BLaER1 treated with 17β-estradiol and CSF1 and Interleukin-3, amounts not matched to agents 10 nM and 100 nM (cell line): Measurements from ENCODE around the gene CLDN24.

Source experiments
- H3K27ac ChIP-seq, 11 experiments: shearing (Covaris generic); formaldehyde crosslinking; 2 replicates each; pipeline ENCODE4 v1.8.1; 2022
- H3K27me3 ChIP-seq, 11 experiments: shearing (Covaris generic); formaldehyde crosslinking; 2 replicates each; pipeline ENCODE4 v1.8.1; 2022
- H3K36me3 ChIP-seq, 11 experiments: shearing (Covaris generic); formaldehyde crosslinking; 2 replicates each; pipeline ENCODE4 v1.8.1; 2022
- H3K4me1 ChIP-seq, 10 experiments: shearing (Covaris generic); formaldehyde crosslinking; 2 replicates each; pipeline ENCODE4 v1.8.1; 2022
- H3K4me2 ChIP-seq, 11 experiments: shearing (Covaris generic); formaldehyde crosslinking; 2 replicates each; pipeline ENCODE4 v1.8.1; 2022
- H3K4me3 ChIP-seq, 10 experiments: shearing (Covaris generic); formaldehyde crosslinking; 2 replicates each; pipeline ENCODE4 v1.8.1; 2022
- H3K9ac ChIP-seq, 11 experiments: shearing (Covaris generic); formaldehyde crosslinking; 2 replicates each; pipeline ENCODE4 v1.8.1; 2022
- H3K9me3 ChIP-seq, 11 experiments: shearing (Covaris generic); formaldehyde crosslinking; replicated peaks in 1 of 11; 2 replicates each; pipeline ENCODE4 v1.8.1; 2022
- H4K20me1 ChIP-seq, 11 experiments: shearing (Covaris generic); formaldehyde crosslinking; 2 replicates each; pipeline ENCODE4 v1.8.1; 2022
- Cebpa-rat ChIP-seq, 11 experiments: shearing (Covaris generic); IDR thresholded peaks; 2 replicates each; pipeline ENCODE4 v1.8.1; 2022

Gene CLDN24

GRCh38 chr4:183349673-183350072 is 27.4 kb upstream of the CLDN24 start:
- TF ChIP-seq Cebpa-rat (IDR thresholded peaks at IDR 0.05) = no peak
- Histone ChIP-seq H3K4me1 (peaks cover 11 to 45% (median 20%) of the 10 kb centered on the region in 10 experiments), H3K36me3 (no peaks in the 10 kb centered on the region), H3K9me3 (0 out of 22 replicates have a peak, but pooled peaks cover 0 to 4% (median 0%) of the 10 kb centered on the region in 11 experiments), H4K20me1 (no peaks in the 10 kb centered on the region), H3K27ac (peak overlapping the region in 1 of 11 experiments; percentile 73; a peak in 2 of 22 replicates), H3K4me2 (peak overlapping the region in 3 of 11 experiments; percentile 73 to 91 (median 83); a peak in 6 of 22 replicates), H3K4me3 (no peak overlapping the region), H3K27me3 (no peaks in the 10 kb centered on the region), H3K9ac (no peak overlapping the region; a peak in 1 of 22 replicates)

- Histone ChIP-seq H3K27ac (peak overlapping the region in 4 of 11 experiments; percentile 50 to 73 (median 62); a peak in 7 of 22 replicates), H3K36me3 (no peaks in the 10 kb centered on the region), H3K4me3 (no peak overlapping the region), H4K20me1 (no peaks in the 10 kb centered on the region), H3K9ac (peak overlapping the region in 1 of 11 experiments; percentile 4; a peak in 1 of 22 replicates), H3K9me3 (0 out of 22 replicates have a peak, but pooled peaks cover 0 to 4% (median 0%) of the 10 kb centered on the region in 11 experiments), H3K4me2 (peak overlapping the region in 5 of 11 experiments; percentile 18 to 91 (median 73); a peak in 9 of 22 replicates), H3K27me3 (no peaks in the 10 kb centered on the region), H3K4me1 (peaks cover 18 to 49% (median 27%) of the 10 kb centered on the region in 10 experiments)
- TF ChIP-seq Cebpa-rat (IDR thresholded peaks at IDR 0.05) = no peak
These were observed 26.8 kb upstream of the CLDN24 start for GRCh38 chr4:183348706-183349659.

GRCh38 chr4:183348136-183348535 is 25.9 kb upstream of the CLDN24 start:
- H3K9ac ChIP-seq = no peak overlapping the region
- H3K4me2 ChIP-seq = peak overlapping the region in 5 of 11 experiments; percentile 18 to 91 (median 73); a peak in 9 of 22 replicates
- no peak overlapping the region for H3K4me3 ChIP-seq
- H3K36me3 ChIP-seq = no peaks in the 10 kb centered on the region
- H3K4me1 ChIP-seq = peaks cover 27 to 57% (median 35%) of the 10 kb centered on the region in 10 experiments
- H3K9me3 ChIP-seq = 0 out of 22 replicates have a peak, but pooled peaks cover 0 to 4% (median 0%) of the 10 kb centered on the region in 11 experiments
- no peaks in the 10 kb centered on the region for H3K27me3 ChIP-seq
- no peaks in the 10 kb centered on the region for H4K20me1 ChIP-seq
- no peak for TF ChIP-seq Cebpa-rat (IDR thresholded peaks at IDR 0.05)
- peak overlapping the region in 3 of 11 experiments; percentile 55 to 73 (median 70); a peak in 6 of 22 replicates for H3K27ac ChIP-seq

- Histone ChIP-seq H4K20me1 (no peaks in the 10 kb centered on the region), H3K9ac (no peak overlapping the region), H3K36me3 (no peaks in the 10 kb centered on the region), H3K4me2 (peak overlapping the region in 5 of 11 experiments; percentile 16 to 91 (median 73); a peak in 8 of 22 replicates), H3K27me3 (peaks cover 0 to under 1% (median 0%) of the 10 kb centered on the region in 11 experiments; a peak in 1 of 22 replicates), H3K27ac (peak overlapping the region in 1 of 11 experiments; percentile 73; a peak in 1 of 22 replicates), H3K4me1 (peaks cover 31 to 63% (median 40%) of the 10 kb centered on the region in 10 experiments), H3K4me3 (no peak overlapping the region), H3K9me3 (0 out of 22 replicates have a peak, but pooled peaks cover 0 to 4% (median 0%) of the 10 kb centered on the region in 11 experiments)
- no peak for TF ChIP-seq Cebpa-rat (IDR thresholded peaks at IDR 0.05)
These were observed 25.3 kb upstream of the CLDN24 start for GRCh38 chr4:183347566-183347965.

- Histone ChIP-seq H3K9ac (no peak overlapping the region), H4K20me1 (no peaks in the 10 kb centered on the region), H3K4me1 (peaks cover 35 to 67% (median 44%) of the 10 kb centered on the region in 10 experiments), H3K27me3 (peaks cover 0 to 4% (median 0%) of the 10 kb centered on the region in 11 experiments; a peak in 1 of 22 replicates), H3K36me3 (no peaks in the 10 kb centered on the region), H3K4me3 (no peak overlapping the region), H3K27ac (no peak overlapping the region), H3K4me2 (peak overlapping the region in 3 of 11 experiments; percentile 73 to 91 (median 83); a peak in 4 of 22 replicates), H3K9me3 (0 out of 22 replicates have a peak, but pooled peaks cover 0 to 4% (median 0%) of the 10 kb centered on the region in 11 experiments)
- no peak for TF ChIP-seq Cebpa-rat (IDR thresholded peaks at IDR 0.05)
These were observed 24.9 kb upstream of the CLDN24 start for GRCh38 chr4:183347146-183347545.

- H3K27ac ChIP-seq = no peak overlapping the region
- peak overlapping the region in 10 of 11 experiments; percentile 0 to 88 (median 58); a peak in 12 of 22 replicates for H3K4me2 ChIP-seq
- peaks cover 35 to 65% (median 45%) of the 10 kb centered on the region in 10 experiments for H3K4me1 ChIP-seq
- no peaks in the 10 kb centered on the region for H4K20me1 ChIP-seq
- H3K36me3 ChIP-seq = no peaks in the 10 kb centered on the region
- no peak for TF ChIP-seq Cebpa-rat (IDR thresholded peaks at IDR 0.05)
- H3K9ac ChIP-seq = no peak overlapping the region
- no peak overlapping the region for H3K4me3 ChIP-seq
- peaks cover 0 to 4% (median 0%) of the 10 kb centered on the region in 11 experiments; a peak in 1 of 22 replicates for H3K27me3 ChIP-seq
- H3K9me3 ChIP-seq = 0 out of 22 replicates have a peak, but pooled peaks cover 0 to 4% (median 0%) of the 10 kb centered on the region in 11 experiments
These were observed 23.0 kb upstream of the CLDN24 start for GRCh38 chr4:183345261-183345660.

- no peak overlapping the region for H3K4me3 ChIP-seq
- TF ChIP-seq Cebpa-rat (IDR thresholded peaks at IDR 0.05) = no peak
- no peak overlapping the region for H3K9ac ChIP-seq
- 0 out of 22 replicates have a peak, but pooled peaks cover 0 to 4% (median 0%) of the 10 kb centered on the region in 11 experiments for H3K9me3 ChIP-seq
- peak overlapping the region; percentile 0 to 88 (median 73); a peak in 15 of 22 replicates for H3K4me2 ChIP-seq
- no peaks in the 10 kb centered on the region for H4K20me1 ChIP-seq
- no peak overlapping the region; a peak in 2 of 22 replicates for H3K27ac ChIP-seq
- peaks cover 35 to 62% (median 45%) of the 10 kb centered on the region in 10 experiments for H3K4me1 ChIP-seq
- peaks cover 0 to 4% (median 0%) of the 10 kb centered on the region in 11 experiments; a peak in 1 of 22 replicates for H3K27me3 ChIP-seq
- H3K36me3 ChIP-seq = no peaks in the 10 kb centered on the region
These were observed 22.5 kb upstream of the CLDN24 start for GRCh38 chr4:183344523-183345255.

- TF ChIP-seq Cebpa-rat (IDR thresholded peaks at IDR 0.05) = no peak
- H3K36me3 ChIP-seq = no peaks in the 10 kb centered on the region
- peaks cover 0 to 4% (median 0%) of the 10 kb centered on the region in 11 experiments; a peak in 1 of 22 replicates for H3K27me3 ChIP-seq
- H3K9ac ChIP-seq = peak overlapping the region in 3 of 11 experiments; percentile 59 to 73 (median 67); a peak in 3 of 22 replicates
- peaks cover 35 to 52% (median 41%) of the 10 kb centered on the region in 10 experiments for H3K4me1 ChIP-seq
- H4K20me1 ChIP-seq = no peaks in the 10 kb centered on the region
- H3K9me3 ChIP-seq = 0 out of 22 replicates have a peak, but pooled peaks cover 0 to 4% (median 0%) of the 10 kb centered on the region in 11 experiments
- 0 out of 20 replicates have a peak overlapping the region, but pooled peaks of 1 of the 10 experiments have one; percentile 51 for H3K4me3 ChIP-seq
- H3K4me2 ChIP-seq = peak overlapping the region in 10 of 11 experiments; percentile 73 to 88 (median 82); a peak in 20 of 22 replicates
- H3K27ac ChIP-seq = peak overlapping the region in 4 of 11 experiments; percentile 65 to 79 (median 72); a peak in 3 of 22 replicates
These were observed 21.5 kb upstream of the CLDN24 start for GRCh38 chr4:183343730-183344129.
